CD1c-positive myeloid dendritic cell (primary cell): Measurements from ENCODE around the gene CHST10.
"Not testable (repeated sequence)": the region's sequence is repeated elsewhere in the genome, so short reads cannot be mapped to it uniquely, and the experiment has no call there.

Experiments
- DNase-seq: peaks from one replicate; pipeline ENCODE4 v3.0.0-alpha.2; 2016; ENCODE audit errors: extremely low spot score

CHST10 gene

GRCh38 chr2:100394111-100394641 lies 23.3 kb downstream of the CHST10 start:
- no peak for DNase-seq

GRCh38 chr2:100393362-100393761 lies 24.1 kb downstream of the CHST10 start:
- DNase-seq, result no peak

GRCh38 chr2:100392715-100393114 lies 24.8 kb downstream of the CHST10 start:
- no peak for DNase-seq

- DNase-seq, result no peak
Observed at GRCh38 chr2:100391735-100392515, 25.5 kb downstream of the CHST10 start.

- DNase-seq, result no peak
Observed at GRCh38 chr2:100390001-100390940, 27.2 kb downstream of the CHST10 start.

- DNase-seq, result no peak
Observed at GRCh38 chr2:100388703-100389102, 28.8 kb downstream of the CHST10 start.

GRCh38 chr2:100383954-100384353 lies 33.5 kb downstream of the CHST10 start:
- DNase-seq, result no peak

- DNase-seq, result no peak
Observed at GRCh38 chr2:100383306-100383705, 34.2 kb downstream of the CHST10 start.

GRCh38 chr2:100381240-100381639 lies 36.2 kb downstream of the CHST10 start:
- DNase-seq, result peak; percentile 90

- no peak for DNase-seq
Observed at GRCh38 chr2:100380681-100381080, 36.8 kb downstream of the CHST10 start.

GRCh38 chr2:100376836-100377235 lies 40.6 kb downstream of the CHST10 start:
- DNase-seq, result no peak

- DNase-seq, result no peak
Observed at GRCh38 chr2:100367163-100367562, 50.3 kb downstream of the CHST10 start.

GRCh38 chr2:100365434-100365833 lies 52.0 kb downstream of the CHST10 start:
- DNase-seq, result no peak

GRCh38 chr2:100362269-100362668 lies 55.2 kb downstream of the CHST10 start:
- DNase-seq, result not testable (repeated sequence)

GRCh38 chr2:100359576-100359975 lies 57.9 kb downstream of the CHST10 start:
- no peak for DNase-seq

GRCh38 chr2:100358554-100358953 lies 58.9 kb downstream of the CHST10 start:
- DNase-seq, result no peak

- DNase-seq, result no peak
Observed at GRCh38 chr2:100352521-100352920, 64.9 kb downstream of the CHST10 start.

- no peak for DNase-seq
Observed at GRCh38 chr2:100350661-100351185, 66.7 kb downstream of the CHST10 start.

- not testable (repeated sequence) for DNase-seq
Observed at GRCh38 chr2:100345144-100345543, 72.3 kb downstream of the CHST10 start.

- DNase-seq, result no peak
Observed at GRCh38 chr2:100344433-100344832, 73.0 kb downstream of the CHST10 start.

- DNase-seq, result not testable (repeated sequence)
Observed at GRCh38 chr2:100342466-100342865, 75.0 kb downstream of the CHST10 start.
